Thymus (tissue), 11 donors: ENCODE measurements around the gene UGT1A8. TPM values are rescaled to one million over a fixed set of nuclear protein-coding genes. Genes with fewer than 3 reads are reported as not detected.

Source experiments
- DNase-seq, 9 donors: peaks; one replicate each; pipeline ENCODE4 v3.0.0-alpha.2; 2013; ENCODE audit warnings: low spot score in 9 of 9, low read depth in 6 of 9, missing footprints in 1 of 9
- H3K27ac ChIP-seq, 2 donors: one replicate each; pipeline ENCODE4 v1.5.1; 2013; ENCODE audit warnings: control low read depth in 1 of 2, low read depth in 1 of 2, low read length in 1 of 2, mild to moderate bottlenecking in 1 of 2, moderate library complexity in 1 of 2
- H3K27me3 ChIP-seq, 2 donors: one replicate each; pipeline ENCODE4 v1.5.1; 2013; ENCODE audit warnings: low read length in 1 of 2; ENCODE audit not compliant: control insufficient read depth in 2 of 2, insufficient read depth in 1 of 2
- H3K36me3 ChIP-seq, 2 donors: one replicate each; pipeline ENCODE4 v1.5.1; 2013; ENCODE audit warnings: low read length in 1 of 2, mild to moderate bottlenecking in 1 of 2, moderate library complexity in 1 of 2; ENCODE audit not compliant: control insufficient read depth in 2 of 2, insufficient read depth in 2 of 2
- H3K4me1 ChIP-seq, 2 donors: one replicate each; pipeline ENCODE4 v1.5.1; 2013; ENCODE audit warnings: low read length in 2 of 2; ENCODE audit not compliant: control insufficient read depth in 2 of 2, insufficient read depth in 2 of 2
- H3K4me3 ChIP-seq, 2 donors: one replicate each; pipeline ENCODE4 v1.5.1; 2013; ENCODE audit warnings: low read length in 2 of 2, control low read depth in 1 of 2, mild to moderate bottlenecking in 1 of 2
- H3K9me3 ChIP-seq, 2 donors: one replicate each; pipeline ENCODE4 v1.5.1; 2013; ENCODE audit warnings: low read length in 1 of 2, mild to moderate bottlenecking in 1 of 2; ENCODE audit not compliant: control insufficient read depth in 2 of 2, insufficient read depth in 1 of 2
- WGBS: extraction: QIAGEN DNeasy Blood & Tissue Kit; methylation state at CpG from one replicate; pipeline ENCODE4 v1.1.7; 2013; 5-methylcytosine and 5-hydroxymethylcytosine counted together
- polyA plus RNA-seq: library from polyadenylated mRNA; stranded (reverse); fragments of 200-250 nt; gene quantifications from one replicate; pipeline ENCODE4 v1.2.3, GENCODE V29; 2013
- total RNA-seq: library from RNA; stranded (reverse); fragments of 120-200 nt; gene quantifications from one replicate; pipeline ENCODE4 v1.2.4, GENCODE V29; 2013
- donor health status: healthy.

The UGT1A8 gene
- total and polyA plus RNA-seq, 2 donors = 0.24 to 2.6 TPM

DNA sequence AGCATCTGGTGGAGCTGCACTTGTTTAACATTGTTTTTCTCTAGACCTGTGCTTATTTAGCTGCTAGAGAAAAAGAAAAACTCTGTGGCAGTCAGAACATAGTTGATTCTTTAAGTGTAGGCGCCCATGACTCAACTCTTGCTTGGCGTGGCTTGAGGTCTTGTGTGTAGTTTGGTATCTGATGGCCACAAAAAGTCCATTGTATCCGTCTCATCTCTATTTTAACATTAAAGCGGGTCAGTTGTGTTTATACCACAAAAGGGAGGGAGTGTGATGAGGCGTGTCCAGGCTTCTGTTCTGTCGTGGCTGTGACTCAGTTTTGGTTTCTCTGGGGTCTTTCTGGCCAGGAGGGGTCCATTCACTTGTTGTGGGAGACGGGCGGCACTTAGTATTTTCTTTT, 24.2 kb upstream of the UGT1A8 start:
- no peaks in the 10 kb centered on the region for H3K36me3 ChIP-seq
- no peaks in the 10 kb centered on the region for H3K4me1 ChIP-seq
- H3K9me3 ChIP-seq = no peaks in the 10 kb centered on the region
- WGBS = 94% methylated on average over 8 of the region's 8 CpGs
- H3K27me3 ChIP-seq = no peaks in the 10 kb centered on the region
- H3K4me3 ChIP-seq = no peak overlapping the region
- no peak for DNase-seq
- H3K27ac ChIP-seq = no peak overlapping the region

DNA sequence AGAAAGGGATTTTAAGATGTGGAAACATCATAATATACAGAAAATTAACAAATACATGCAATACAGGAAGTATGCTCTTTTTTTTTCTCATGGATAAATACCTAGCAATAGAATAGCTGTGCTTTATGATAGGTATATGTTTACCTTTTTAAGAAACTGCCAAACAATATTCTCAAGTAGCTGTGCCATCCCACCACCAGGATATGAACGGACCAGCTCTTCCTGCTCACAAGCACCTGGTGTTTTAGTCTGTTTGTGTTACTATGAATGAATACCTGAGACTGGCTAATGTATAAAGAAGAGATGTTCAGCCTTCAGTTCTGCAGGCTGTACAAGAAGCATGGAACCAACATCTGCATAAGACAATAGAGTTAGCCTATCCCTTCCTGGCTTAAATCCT, 19.9 kb upstream of the UGT1A8 start:
- no peak for DNase-seq
- Histone ChIP-seq H3K9me3 (no peaks in the 10 kb centered on the region), H3K4me1 (no peaks in the 10 kb centered on the region), H3K4me3 (no peak overlapping the region), H3K27me3 (no peaks in the 10 kb centered on the region), H3K36me3 (no peaks in the 10 kb centered on the region), H3K27ac (no peak overlapping the region)
- 92% methylated on average over 1 of the region's 1 CpG for WGBS

DNA sequence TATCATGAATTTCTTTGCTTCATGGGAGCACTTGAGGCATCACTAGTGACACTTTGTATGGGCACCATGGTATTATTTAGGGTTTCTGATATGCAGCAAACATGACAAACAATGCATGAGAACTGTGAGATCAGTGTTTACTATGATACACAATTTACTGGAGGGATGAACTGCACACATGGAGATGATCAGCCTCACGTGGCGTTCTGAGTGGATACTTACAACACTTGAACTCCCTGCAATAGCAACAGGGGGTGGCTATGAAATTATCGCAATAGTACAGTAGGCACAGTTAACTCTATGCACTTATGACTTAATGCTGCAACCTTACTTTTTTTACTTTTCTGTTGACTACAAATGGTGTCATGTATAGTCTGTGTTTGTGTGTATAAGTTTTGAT, 18.5 kb upstream of the UGT1A8 start:
- Histone ChIP-seq H3K4me3 (no peak overlapping the region), H3K36me3 (no peaks in the 10 kb centered on the region), H3K27ac (no peak overlapping the region), H3K4me1 (no peaks in the 10 kb centered on the region), H3K27me3 (no peaks in the 10 kb centered on the region), H3K9me3 (no peaks in the 10 kb centered on the region)
- no peak for DNase-seq
- 96% methylated on average over 3 of the region's 3 CpGs for WGBS

DNA sequence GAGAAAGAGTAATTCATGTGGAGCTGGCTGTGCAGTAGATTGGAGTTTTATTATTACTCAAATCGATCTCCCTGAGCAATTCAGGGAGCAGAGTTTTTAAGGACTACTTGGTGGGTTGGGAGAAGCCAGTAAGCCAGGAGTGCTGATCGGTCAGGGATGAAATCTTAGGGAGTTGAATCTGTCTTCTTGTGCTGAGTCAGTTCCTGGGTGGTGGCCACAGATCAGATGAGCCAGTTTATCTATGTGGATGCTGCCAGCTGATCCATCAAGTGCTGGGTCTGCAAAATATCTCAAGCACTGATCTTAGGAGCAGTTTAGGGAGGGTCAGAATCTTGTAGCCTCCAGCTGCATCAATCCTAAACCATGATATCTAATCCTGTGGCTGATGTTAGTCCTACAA, 17.0 kb upstream of the UGT1A8 start:
- 91% methylated on average over 2 of the region's 2 CpGs for WGBS
- Histone ChIP-seq H3K4me3 (no peak overlapping the region), H3K27me3 (no peaks in the 10 kb centered on the region), H3K36me3 (no peaks in the 10 kb centered on the region), H3K4me1 (no peaks in the 10 kb centered on the region), H3K9me3 (no peaks in the 10 kb centered on the region), H3K27ac (no peak overlapping the region)
- no peak for DNase-seq

DNA sequence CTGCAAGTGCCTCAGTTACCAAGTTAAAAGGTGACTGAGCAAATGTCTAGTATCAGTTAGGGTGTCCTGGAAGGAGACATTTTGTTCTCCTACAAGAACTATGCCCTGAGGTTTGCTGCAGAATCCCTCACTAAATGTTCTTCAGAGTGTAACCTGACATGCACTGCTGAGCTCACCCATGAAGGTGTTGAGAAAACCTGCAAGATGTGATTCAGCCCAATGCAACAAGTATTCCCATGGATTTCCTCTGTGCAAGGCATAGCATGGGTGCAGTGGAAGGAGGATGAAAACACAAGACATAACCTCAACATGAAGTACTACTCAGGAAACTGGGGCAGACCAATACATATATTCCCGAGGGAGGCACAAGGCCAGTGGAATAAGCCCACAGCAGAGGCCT, 15.4 kb upstream of the UGT1A8 start:
- WGBS = 98% methylated on average over 1 of the region's 1 CpG
- no peaks in the 10 kb centered on the region for H3K9me3 ChIP-seq
- H3K4me1 ChIP-seq = no peaks in the 10 kb centered on the region
- no peak for DNase-seq
- H3K36me3 ChIP-seq = no peaks in the 10 kb centered on the region
- H3K4me3 ChIP-seq = no peak overlapping the region
- no peak overlapping the region for H3K27ac ChIP-seq
- H3K27me3 ChIP-seq = no peaks in the 10 kb centered on the region

DNA sequence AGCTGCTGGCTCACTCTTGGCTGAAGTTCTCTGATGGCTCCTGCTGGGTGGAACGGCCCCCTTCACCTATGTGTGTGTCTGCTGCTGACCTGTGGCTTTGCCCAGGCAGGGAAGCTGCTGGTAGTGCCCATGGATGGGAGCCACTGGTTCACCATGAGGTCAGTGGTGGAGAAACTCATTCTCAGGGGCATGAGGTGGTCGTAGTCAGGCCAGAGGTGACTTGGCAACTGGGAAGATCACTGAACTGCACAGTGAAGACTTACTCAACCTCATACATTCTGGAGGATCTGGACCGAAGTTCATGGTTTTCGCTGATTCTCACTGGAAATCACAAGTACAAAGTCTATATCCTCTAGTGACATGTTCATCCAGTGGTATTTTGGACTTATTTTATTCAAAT, 13.9 kb upstream of the UGT1A8 start:
- no peak for DNase-seq
- Histone ChIP-seq H3K27ac (no peak overlapping the region), H3K36me3 (no peaks in the 10 kb centered on the region), H3K27me3 (no peaks in the 10 kb centered on the region), H3K4me1 (no peaks in the 10 kb centered on the region), H3K4me3 (no peak overlapping the region), H3K9me3 (no peaks in the 10 kb centered on the region)
- WGBS = 92% methylated on average over 4 of the region's 4 CpGs

DNA sequence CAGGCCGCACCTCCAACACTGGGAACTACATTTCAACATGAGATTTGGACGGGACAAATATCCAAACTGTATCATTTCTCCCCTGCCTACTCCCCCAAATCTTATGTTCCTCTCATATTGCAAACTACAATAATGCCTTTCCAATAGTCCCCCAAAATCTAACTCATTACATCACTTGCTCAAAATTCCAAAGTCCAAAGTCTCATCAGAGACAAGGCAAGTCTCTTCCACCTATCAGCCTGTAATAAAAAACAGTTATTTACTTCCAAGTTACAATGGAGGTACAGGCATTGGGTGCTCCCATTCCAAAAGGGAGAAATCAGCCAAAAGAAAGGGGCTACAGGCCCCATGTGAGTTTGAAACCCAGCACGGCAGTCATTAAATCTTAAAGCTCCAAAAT, 12.6 kb upstream of the UGT1A8 start:
- H3K36me3 ChIP-seq = no peaks in the 10 kb centered on the region
- WGBS = 98% methylated on average over 3 of the region's 3 CpGs

DNA sequence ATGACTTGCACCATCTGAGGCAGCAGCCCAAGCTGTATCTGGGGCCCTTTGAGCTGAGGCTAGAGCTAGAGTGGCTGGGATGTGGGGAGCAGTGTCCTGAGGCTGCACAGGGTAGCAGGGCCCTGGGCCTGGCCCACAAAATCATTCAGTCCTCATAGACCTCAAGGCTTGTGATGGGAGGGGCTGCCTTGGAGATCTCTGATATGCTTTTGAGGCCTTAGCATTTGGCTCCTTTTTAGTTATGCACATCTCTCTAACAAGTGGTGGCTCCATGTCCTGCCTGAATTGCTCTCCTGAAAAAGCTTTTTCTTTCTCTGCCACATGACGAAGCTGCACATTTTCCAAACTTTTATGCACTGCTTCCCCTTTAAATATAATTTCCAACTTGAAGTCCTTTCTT, 11.8 kb upstream of the UGT1A8 start:
- Histone ChIP-seq H3K27ac (no peak overlapping the region), H3K9me3 (no peaks in the 10 kb centered on the region), H3K4me1 (no peaks in the 10 kb centered on the region), H3K4me3 (no peak overlapping the region), H3K36me3 (no peaks in the 10 kb centered on the region), H3K27me3 (no peaks in the 10 kb centered on the region)
- 95% methylated on average over 1 of the region's 1 CpG for WGBS
- DNase-seq = no peak

More for the DNA sequence above, 12.6 kb upstream of the UGT1A8 start:
- Histone ChIP-seq H3K4me1 (no peaks in the 10 kb centered on the region), H3K27me3 (no peaks in the 10 kb centered on the region), H3K4me3 (no peak overlapping the region), H3K9me3 (no peaks in the 10 kb centered on the region), H3K27ac (no peak overlapping the region)
- no peak for DNase-seq

DNA sequence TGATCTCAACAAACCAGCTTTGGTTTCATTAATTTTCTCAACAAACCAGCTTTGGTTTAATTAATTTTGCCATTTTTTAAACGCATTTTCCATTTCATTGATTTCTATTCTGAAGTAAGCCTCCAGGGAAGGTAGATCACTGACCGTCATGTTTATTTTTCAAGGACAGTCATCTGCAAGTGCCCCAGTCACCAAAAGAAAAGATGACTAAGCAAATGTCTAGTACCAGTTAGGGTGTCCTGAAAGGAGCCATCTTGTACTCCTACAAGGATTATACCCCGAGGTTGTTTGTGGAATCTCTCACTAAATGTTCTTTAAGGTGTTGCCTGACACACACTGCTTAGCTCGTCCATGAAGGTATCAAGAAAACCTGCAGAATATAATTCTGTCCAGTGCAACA, 6.1 kb upstream of the UGT1A8 start:
- WGBS = 90% methylated on average over 4 of the region's 4 CpGs
- H3K9me3 ChIP-seq = no peaks in the 10 kb centered on the region
- no peak overlapping the region for H3K27ac ChIP-seq
- no peaks in the 10 kb centered on the region for H3K36me3 ChIP-seq
- no peak overlapping the region for H3K4me3 ChIP-seq
- H3K27me3 ChIP-seq = no peaks in the 10 kb centered on the region
- no peak for DNase-seq
- H3K4me1 ChIP-seq = no peaks in the 10 kb centered on the region

DNA sequence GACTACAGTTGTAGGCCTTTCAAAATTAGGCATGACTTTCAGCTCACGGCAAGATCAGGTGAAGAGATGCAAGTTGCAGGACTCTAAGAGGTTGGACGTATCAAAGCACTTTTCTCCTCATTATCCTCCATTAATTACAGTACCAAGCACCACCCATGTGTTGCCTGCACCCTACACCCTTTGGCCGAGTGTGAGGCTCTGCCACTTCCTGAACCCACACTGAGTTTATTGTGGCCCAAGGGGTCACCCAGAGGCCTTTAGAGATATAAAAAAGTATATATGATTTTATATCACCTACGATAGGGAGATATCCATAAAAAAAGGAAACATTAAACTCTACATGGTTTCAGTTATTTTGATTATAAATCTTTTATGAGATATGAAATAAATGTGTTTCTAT, 2.8 kb downstream of the UGT1A8 start:
- 97% methylated on average over 4 of the region's 4 CpGs for WGBS
- no peaks in the 10 kb centered on the region for H3K9me3 ChIP-seq
- no peak for DNase-seq
- no peaks in the 10 kb centered on the region for H3K4me1 ChIP-seq
- no peaks in the 10 kb centered on the region for H3K36me3 ChIP-seq
- no peaks in the 10 kb centered on the region for H3K27me3 ChIP-seq
- H3K27ac ChIP-seq = no peak overlapping the region
- H3K4me3 ChIP-seq = no peak overlapping the region
